ENCODE measurements around the gene REC8. TPM values are rescaled to one million over a fixed set of nuclear protein-coding genes. Genes with fewer than 3 reads are reported as not detected.

REC8 gene
- total and polyA plus RNA-seq, 4 donors = 2.3 to 4.7 (median 3.8) TPM

GRCh38 chr14:24181371-24182077 is 9.6 kb downstream of the REC8 start:
- peaks cover 0 to 22% (median 14%) of the 10 kb centered on the region in 4 donors for H3K4me1 ChIP-seq (ENCODE audit: control insufficient read depth in 4 of 4, insufficient read depth in 4 of 4, low read length in 3 of 4)
- H3K27me3 ChIP-seq (ENCODE audit: control insufficient read depth in 4 of 4, insufficient read depth in 4 of 4, low read length in 3 of 4) = no peaks in the 10 kb centered on the region
- no peak overlapping the region for H3K4me3 ChIP-seq (ENCODE audit: low read depth in 1 of 3, low read length in 3 of 3)
- peaks cover 18 to 85% (median 32%) of the 10 kb centered on the region in 4 donors for H3K36me3 ChIP-seq (ENCODE audit: control insufficient read depth in 4 of 4, insufficient read depth in 3 of 4, low read depth in 1 of 4, low read length in 3 of 4)
- DNase-seq (ENCODE audit: low spot score) = no peak
- TF ChIP-seq REST (IDR thresholded peaks at IDR 0.05) (no peak), TAF1 (conservative IDR thresholded peaks at IDR 0.05) (no peak), FOXA1 (IDR thresholded peaks at IDR 0.05) (no peak), SP1 (IDR thresholded peaks at IDR 0.05) (no peak), GABPA (IDR thresholded peaks at IDR 0.05 in 1 of 2, conservative IDR thresholded peaks at IDR 0.05 in 1 of 2) (no peak), HNF4G (IDR thresholded peaks at IDR 0.05) (no peak), YY1 (IDR thresholded peaks at IDR 0.05) (no peak), JUND (IDR thresholded peaks at IDR 0.05) (no peak), EGR1 (IDR thresholded peaks at IDR 0.05; ENCODE audit: low read depth in 2 of 2) (no peak), RAD21 (IDR thresholded peaks at IDR 0.05) (no peak)
- no peak overlapping the region for H3K9ac ChIP-seq (ENCODE audit: low read depth in 1 of 2, low read length in 2 of 2)
- H3K27ac ChIP-seq (ENCODE audit: low read depth in 1 of 2, low read length in 2 of 2) = no peak overlapping the region
- no peaks in the 10 kb centered on the region for H3K9me3 ChIP-seq (ENCODE audit: control insufficient read depth in 4 of 4, low read length in 3 of 4)
- 94% methylated on average over 19 of the region's 19 CpGs for WGBS

- H3K27me3 ChIP-seq (ENCODE audit: control insufficient read depth in 4 of 4, insufficient read depth in 4 of 4, low read length in 3 of 4) = no peaks in the 10 kb centered on the region
- no peak overlapping the region for H3K4me3 ChIP-seq (ENCODE audit: low read depth in 1 of 3, low read length in 3 of 3)
- TF ChIP-seq GABPA (IDR thresholded peaks at IDR 0.05 in 1 of 2, conservative IDR thresholded peaks at IDR 0.05 in 1 of 2) (no peak), SP1 (IDR thresholded peaks at IDR 0.05) (no peak), RAD21 (IDR thresholded peaks at IDR 0.05) (no peak), ATF3 (IDR thresholded peaks at IDR 0.05) (no peak), CTCF (IDR thresholded peaks at IDR 0.05; ENCODE audit: low read depth, low read length, missing input control) (no peak), FOXA2 (IDR thresholded peaks at IDR 0.05) (no peak), NR2F2 (IDR thresholded peaks at IDR 0.05) (no peak), TAF1 (conservative IDR thresholded peaks at IDR 0.05) (no peak), EGR1 (IDR thresholded peaks at IDR 0.05; ENCODE audit: low read depth in 2 of 2) (no peak), HNF4A (conservative IDR thresholded peaks at IDR 0.05) (no peak), YY1 (IDR thresholded peaks at IDR 0.05) (no peak), FOXA1 (IDR thresholded peaks at IDR 0.05) (no peak), JUND (IDR thresholded peaks at IDR 0.05) (no peak), RXRA (IDR thresholded peaks at IDR 0.05) (no peak), HNF4G (IDR thresholded peaks at IDR 0.05) (no peak), MAX (IDR thresholded peaks at IDR 0.05) (no peak), REST (IDR thresholded peaks at IDR 0.05) (no peak), ZBTB33 (IDR thresholded peaks at IDR 0.05) (no peak)
- WGBS = 93% methylated on average over 14 of the region's 14 CpGs
- peaks cover 17 to 81% (median 26%) of the 10 kb centered on the region in 4 donors for H3K36me3 ChIP-seq (ENCODE audit: control insufficient read depth in 4 of 4, insufficient read depth in 3 of 4, low read depth in 1 of 4, low read length in 3 of 4)
- peaks cover 0 to 23% (median 14%) of the 10 kb centered on the region in 4 donors for H3K4me1 ChIP-seq (ENCODE audit: control insufficient read depth in 4 of 4, insufficient read depth in 4 of 4, low read length in 3 of 4)
- H3K9ac ChIP-seq (ENCODE audit: low read depth in 1 of 2, low read length in 2 of 2) = no peak overlapping the region
- H3K9me3 ChIP-seq (ENCODE audit: control insufficient read depth in 4 of 4, low read length in 3 of 4) = no peaks in the 10 kb centered on the region
- DNase-seq (ENCODE audit: low spot score) = no peak
- H3K27ac ChIP-seq (ENCODE audit: low read depth in 1 of 2, low read length in 2 of 2) = no peak overlapping the region
These were observed 10.4 kb downstream of the REC8 start for GRCh38 chr14:24182110-24182882.
